Activated CD8-positive, alpha-beta memory T cell treated with anti-CD3 and anti-CD28 coated beads for 36 hours (primary cell): ENCODE data around the gene MADD. TPM values are rescaled to one million over a fixed set of nuclear protein-coding genes. Genes with fewer than 3 reads are reported as not detected.

Source experiments
- CTCF ChIA-PET: fragments of 350-600 bp; sonication (Branson Sonifier 250); formaldehyde crosslinking; loops from one replicate; lab custom pipeline; 2021; ENCODE audit warnings: antibody characterized with exemption; lab: Charles Lee
- POLR2A ChIA-PET: fragments of 350-600 bp; sonication (Branson Sonifier 250); formaldehyde crosslinking; loops from one replicate; lab custom pipeline; 2021; ENCODE audit warnings: antibody characterized with exemption; lab: Charles Lee
- total RNA-seq, 2 experiments: library from RNA; stranded (reverse); gene quantifications; one replicate each; pipeline ENCODE4 v1.2.3, GENCODE V29; 2021

Gene MADD
- total RNA-seq, 2 experiments from 2014 or later = 56.1 to 58.1 TPM

DNA sequence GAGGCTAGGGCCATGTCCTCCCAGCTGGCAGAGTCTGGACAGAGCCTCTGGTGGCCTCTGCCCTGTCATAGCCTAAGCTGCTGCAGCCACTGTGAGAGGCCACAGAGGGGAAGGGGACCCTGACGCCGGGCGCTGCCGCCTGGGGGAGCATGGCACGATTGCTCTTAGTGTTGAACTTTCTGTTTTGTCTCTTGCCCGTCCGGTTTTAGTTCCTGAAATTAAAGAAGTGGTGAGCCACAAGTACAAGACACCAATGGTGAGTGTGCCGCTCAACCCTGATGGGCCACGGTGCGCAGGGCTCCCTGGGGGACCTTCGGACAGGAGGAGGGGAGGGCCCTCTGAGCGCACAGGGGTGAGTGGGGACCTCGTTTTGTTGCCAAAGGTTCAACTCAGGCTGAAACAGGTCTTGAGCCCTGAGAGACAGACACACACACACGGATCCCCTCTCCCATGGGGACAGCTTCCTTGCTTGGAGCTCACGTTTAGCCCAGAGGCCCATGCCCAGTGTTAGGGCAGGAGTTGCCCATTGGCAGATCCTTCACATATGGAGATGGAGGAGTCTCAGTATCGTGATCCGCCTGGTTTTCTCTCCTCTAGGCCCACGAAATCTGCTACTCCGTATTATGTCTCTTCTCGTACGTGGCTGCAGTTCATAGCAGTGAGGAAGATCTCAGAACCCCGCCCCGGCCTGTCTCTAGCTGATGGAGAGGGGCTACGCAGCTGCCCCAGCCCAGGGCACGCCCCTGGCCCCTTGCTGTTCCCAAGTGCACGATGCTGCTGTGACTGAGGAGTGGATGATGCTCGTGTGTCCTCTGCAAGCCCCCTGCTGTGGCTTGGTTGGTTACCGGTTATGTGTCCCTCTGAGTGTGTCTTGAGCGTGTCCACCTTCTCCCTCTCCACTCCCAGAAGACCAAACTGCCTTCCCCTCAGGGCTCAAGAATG, 58.8 kb downstream of the MADD start:
- ChIA-PET POLR2A (no interaction called here), CTCF (no interaction called here)

- CTCF ChIA-PET = interaction anchor here (1.4 kb wide), 1 partner anchor 9 kb away, joined by 3 read pairs; no protein-coding TSS in a partner anchor
- POLR2A ChIA-PET = no interaction called here
Measured at GRCh38 chr11:47329431-47329986, 59.6 kb downstream of the MADD start.

DNA sequence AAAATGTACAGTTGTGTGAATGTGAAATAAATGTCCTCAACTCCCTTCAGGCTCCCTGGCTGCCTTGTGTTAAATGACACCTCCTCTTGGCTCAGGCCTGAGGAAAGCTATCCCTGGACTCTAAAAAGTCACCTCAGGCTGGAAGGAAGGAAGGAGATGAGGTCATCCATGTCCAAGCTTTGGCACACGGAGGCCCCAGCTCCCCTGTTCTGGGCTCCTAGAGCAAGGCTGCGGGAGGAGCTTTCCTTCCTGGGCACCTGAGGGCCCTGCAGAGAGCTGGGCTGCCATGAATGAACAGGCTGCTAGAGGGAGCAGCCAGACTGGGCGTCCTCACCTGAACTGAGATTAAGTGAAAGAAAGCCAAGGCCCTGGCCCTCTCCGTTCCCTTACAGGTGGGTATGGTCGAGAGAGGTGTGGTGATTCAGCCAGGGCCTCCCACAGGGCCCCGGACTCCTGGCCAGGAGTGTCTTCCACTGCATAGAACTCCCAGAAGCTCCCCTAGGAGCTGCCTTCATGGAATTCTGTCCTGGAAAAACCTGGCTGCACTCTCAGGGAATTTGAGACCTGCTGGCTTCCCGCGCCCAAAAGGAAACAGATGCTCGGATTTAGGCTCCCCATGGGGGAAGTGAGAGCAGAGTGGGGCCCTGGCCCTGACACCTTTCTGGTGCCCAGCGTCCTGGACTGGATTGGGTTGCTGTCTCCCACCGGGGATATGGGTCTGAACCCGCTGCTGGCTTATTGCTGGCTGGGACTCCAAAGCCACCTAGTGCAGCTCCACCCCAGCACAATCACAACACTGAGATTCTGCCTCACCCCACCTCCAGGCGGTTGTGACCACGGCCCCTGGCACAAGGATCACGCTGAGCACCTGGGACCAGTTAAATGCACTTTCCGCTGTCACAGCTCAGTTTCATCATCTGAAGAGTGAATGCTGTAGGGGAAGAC, 60.3 kb downstream of the MADD start:
- POLR2A ChIA-PET = interaction anchor here (0.6 kb wide), 1 partner anchor 936 kb away, joined by 3 read pairs; no protein-coding TSS in a partner anchor
- CTCF ChIA-PET = interaction anchor here (1.4 kb wide), 1 partner anchor 9 kb away, joined by 3 read pairs; no protein-coding TSS in a partner anchor

- ChIA-PET POLR2A (no interaction called here), CTCF (no interaction called here)
Measured at GRCh38 chr11:47331454-47332302, 61.7 kb downstream of the MADD start.

DNA sequence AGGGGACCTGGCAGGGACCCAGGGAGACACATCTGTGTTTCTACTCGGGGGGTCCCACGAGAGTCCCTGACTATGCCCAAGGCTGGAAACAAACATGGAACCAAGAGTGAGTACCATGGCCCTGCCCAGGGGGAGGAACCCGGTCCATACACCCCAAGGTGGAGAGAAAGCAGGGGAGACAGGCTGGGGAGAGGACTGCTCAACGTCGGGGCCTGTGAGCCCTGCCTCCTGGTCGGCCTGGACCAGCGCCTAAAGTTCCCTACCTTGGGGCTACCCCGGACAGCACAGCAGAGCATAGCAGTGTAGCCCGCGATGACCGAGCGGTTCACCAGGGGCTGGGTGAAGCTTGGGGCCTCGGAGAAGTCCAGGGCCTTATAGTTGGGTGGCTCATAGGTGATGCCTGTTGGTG, 62.4 kb downstream of the MADD start:
- CTCF ChIA-PET = no interaction called here
- POLR2A ChIA-PET = no interaction called here

- CTCF ChIA-PET = no interaction called here
- POLR2A ChIA-PET = no interaction called here
Measured at GRCh38 chr11:47332791-47333525, 63.0 kb downstream of the MADD start.

DNA sequence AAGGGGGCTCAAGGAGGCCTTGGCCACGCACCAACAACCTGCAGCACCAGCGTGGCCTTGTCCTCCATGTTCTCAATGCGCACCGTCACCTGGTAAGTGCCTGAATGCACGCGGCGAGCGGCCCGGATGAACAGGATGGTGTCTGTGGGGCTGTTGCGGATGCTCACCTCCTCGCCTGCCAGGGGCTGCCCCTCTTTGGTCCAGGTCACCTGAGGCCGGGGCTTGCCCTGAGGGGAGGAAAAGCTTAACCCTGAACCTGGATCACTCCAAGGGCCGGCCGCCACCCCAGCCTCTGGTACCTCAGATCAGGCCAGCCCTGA, 63.6 kb downstream of the MADD start:
- CTCF ChIA-PET = interaction anchor here (1.1 kb wide), 1 partner anchor 29 kb away, joined by 4 read pairs; no protein-coding TSS in a partner anchor
- POLR2A ChIA-PET = no interaction called here

- ChIA-PET POLR2A (interaction anchor here (0.5 kb wide), 1 partner anchor 363 kb away, joined by 6 read pairs; no protein-coding TSS in a partner anchor), CTCF (interaction anchor here (0.5 to 1.1 kb wide), 2 partner anchors 14 to 28 kb away, joined by 4 to 6 read pairs; no protein-coding TSS in a partner anchor)
Measured at GRCh38 chr11:47333886-47334443, 64.0 kb downstream of the MADD start.

GRCh38 chr11:47334699-47335411, 64.9 kb downstream of the MADD start:
- ChIA-PET CTCF (interaction anchor here (1.1 kb wide), 1 partner anchor 27 kb away, joined by 4 read pairs; no protein-coding TSS in a partner anchor), POLR2A (interaction anchor here (0.5 kb wide), 1 partner anchor 362 kb away, joined by 6 read pairs; no protein-coding TSS in a partner anchor)

DNA sequence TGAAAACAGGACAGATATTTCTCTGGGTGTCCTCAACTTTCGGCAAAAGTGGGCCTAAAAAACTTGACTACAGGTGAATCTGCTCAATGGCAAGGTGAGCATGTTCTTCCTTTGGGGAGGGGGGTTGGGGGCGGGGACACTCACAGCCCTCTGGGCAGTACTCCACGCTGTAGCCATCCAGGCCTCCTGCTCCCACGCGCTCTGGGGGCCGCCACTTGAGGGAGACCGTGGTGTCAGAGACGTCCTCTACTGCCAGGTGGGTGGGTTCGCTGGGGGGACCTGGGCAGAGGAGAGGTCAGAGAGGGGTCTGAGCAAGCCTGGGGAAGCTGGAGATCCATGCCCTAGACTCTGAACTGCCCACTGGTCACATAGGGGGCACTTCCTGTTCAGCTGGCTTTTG, 65.8 kb downstream of the MADD start:
- ChIA-PET CTCF (no interaction called here), POLR2A (interaction anchor here (0.5 kb wide), 1 partner anchor 140 kb away, joined by 3 read pairs; no protein-coding TSS in a partner anchor)

- CTCF ChIA-PET = no interaction called here
- POLR2A ChIA-PET = no interaction called here
Measured at GRCh38 chr11:47336595-47336994, 66.7 kb downstream of the MADD start.

GRCh38 chr11:47337229-47337924, 67.4 kb downstream of the MADD start:
- ChIA-PET CTCF (interaction anchor here (0.9 kb wide), 1 partner anchor 10 kb away, joined by 3 read pairs; no protein-coding TSS in a partner anchor), POLR2A (no interaction called here)

DNA sequence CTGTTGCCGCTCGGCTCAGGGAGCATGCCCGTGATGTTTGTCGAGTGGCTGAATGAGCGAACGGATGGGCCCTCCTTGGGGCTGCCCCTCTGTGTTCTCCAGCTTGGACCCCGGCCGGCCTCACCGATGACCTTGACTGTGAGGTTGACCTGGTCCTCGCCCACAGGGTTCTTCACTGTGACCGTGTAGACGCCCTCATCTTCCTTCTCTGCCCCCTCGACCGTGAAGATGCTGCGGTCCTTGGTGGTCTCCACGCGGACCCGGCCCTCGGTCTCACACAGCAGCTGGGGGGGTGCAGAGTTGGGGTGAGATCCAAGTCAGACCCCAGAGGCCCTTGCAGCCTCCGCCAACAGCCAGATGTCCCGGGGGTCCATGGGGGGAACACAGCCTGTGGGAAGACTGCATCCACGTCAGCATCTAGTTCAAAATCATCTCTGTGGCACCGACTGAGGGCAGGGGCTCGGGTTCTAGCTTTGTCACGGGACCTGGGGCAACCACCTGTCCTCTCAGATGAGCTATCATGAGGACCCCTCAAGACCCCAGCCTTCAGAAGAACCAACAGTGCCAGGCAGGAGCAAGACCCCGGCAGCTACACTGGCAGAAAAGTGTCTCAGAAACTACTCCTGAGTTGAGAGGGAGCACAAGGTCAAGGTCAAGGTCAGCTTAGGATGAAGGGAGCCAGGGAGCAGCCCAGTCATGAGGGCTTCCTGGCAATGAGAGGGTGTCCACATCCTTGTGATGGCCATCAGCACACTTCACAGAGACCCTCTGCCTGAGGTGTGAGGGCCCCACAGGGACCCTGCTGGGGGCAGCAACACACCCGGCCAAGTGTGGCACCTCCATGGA, 68.7 kb downstream of the MADD start:
- POLR2A ChIA-PET = interaction anchor here (0.5 kb wide), 1 partner anchor 76 kb away, joined by 4 read pairs; no protein-coding TSS in a partner anchor
- CTCF ChIA-PET = no interaction called here

- CTCF ChIA-PET = no interaction called here
- POLR2A ChIA-PET = no interaction called here
Measured at GRCh38 chr11:47340010-47340409, 70.1 kb downstream of the MADD start.
